ENCODE results near the gene OXT. TPM values are rescaled to one million over a fixed set of nuclear protein-coding genes. Genes with fewer than 3 reads are reported as not detected.

The OXT gene
- total and polyA plus RNA-seq, 11 donors, result 0.67 TPM; not detected in 10

DNA sequence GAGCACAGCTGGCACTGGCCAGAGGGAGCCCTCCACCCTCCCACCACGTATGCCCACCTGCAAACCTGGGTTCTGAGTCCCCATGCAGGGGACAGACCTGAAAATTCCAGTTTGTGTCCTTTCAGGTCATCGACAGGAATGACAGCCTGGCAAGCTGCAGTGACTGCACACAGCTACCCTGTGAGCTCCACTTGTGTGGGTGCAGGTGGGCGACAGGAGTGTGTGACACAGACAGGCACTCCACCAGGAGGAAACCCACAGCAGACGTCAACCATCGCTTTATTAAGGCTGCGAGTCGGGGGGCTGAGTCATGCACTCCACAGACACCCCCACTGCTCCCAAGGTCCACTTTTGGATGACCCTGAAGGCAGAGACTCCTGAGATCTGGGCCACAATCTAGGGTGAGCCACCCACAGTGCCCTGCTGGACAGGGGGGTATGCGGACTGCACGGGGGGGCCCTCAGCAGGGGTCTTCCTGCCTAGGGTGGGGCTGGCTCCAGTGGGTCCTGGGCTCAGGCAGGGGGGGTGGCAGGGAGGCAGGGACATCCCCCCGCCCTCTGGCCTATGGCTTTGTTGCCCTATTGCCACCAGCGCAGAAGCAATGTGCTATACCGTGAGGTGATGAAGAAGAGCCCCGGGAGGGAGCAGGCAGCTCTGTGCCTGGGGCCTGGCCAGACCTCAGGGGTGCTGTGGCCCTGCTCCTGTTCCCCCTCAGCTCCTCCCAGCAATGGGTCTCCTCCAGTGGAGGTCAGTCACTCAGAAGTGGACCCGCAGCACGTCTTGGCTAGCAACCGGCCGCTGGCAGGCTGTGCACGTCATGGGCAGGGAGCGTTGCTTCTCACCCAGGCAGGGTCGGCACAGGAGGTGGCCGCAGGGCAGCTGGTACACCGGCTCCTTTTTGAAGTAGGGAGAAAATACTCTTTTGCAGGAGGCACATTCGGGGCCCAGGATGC lies 38.2 kb downstream of the OXT start:
- no peak for ATAC-seq
- no peak for TF ChIP-seq POLR2A (IDR thresholded peaks at IDR 0.05)
- TF ChIP-seq, protein P1, sequence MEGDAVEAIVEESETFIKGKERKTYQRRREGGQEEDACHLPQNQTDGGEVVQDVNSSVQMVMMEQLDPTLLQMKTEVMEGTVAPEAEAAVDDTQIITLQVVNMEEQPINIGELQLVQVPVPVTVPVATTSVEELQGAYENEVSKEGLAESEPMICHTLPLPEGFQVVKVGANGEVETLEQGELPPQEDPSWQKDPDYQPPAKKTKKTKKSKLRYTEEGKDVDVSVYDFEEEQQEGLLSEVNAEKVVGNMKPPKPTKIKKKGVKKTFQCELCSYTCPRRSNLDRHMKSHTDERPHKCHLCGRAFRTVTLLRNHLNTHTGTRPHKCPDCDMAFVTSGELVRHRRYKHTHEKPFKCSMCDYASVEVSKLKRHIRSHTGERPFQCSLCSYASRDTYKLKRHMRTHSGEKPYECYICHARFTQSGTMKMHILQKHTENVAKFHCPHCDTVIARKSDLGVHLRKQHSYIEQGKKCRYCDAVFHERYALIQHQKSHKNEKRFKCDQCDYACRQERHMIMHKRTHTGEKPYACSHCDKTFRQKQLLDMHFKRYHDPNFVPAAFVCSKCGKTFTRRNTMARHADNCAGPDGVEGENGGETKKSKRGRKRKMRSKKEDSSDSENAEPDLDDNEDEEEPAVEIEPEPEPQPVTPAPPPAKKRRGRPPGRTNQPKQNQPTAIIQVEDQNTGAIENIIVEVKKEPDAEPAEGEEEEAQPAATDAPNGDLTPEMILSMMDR (IDR thresholded peaks at IDR 0.05), result no peak
- Histone ChIP-seq H3K9me3 (no peaks in the 10 kb centered on the region), H3K4me3 (no peak overlapping the region), H3K36me3 (peaks cover 0 to 44% (median 19%) of the 10 kb centered on the region in 9 donors), H3K27me3 (no peaks in the 10 kb centered on the region), H3K27ac (no peak overlapping the region), H3K4me1 (no peaks in the 10 kb centered on the region)
- 91 to 94% (median 91%) methylated on average over 21 to 23 of the region's 23 CpGs for WGBS, 4 donors
- DNase-seq, result peak in 1 of 5 donors; percentile 41
- intact Hi-C loops (cut with DNase I), result loop anchor here in 4 of 10 donors (5.0 to 10.0 kb wide), 3 partner anchors 42 to 165 kb away; no protein-coding TSS in a partner anchor

DNA sequence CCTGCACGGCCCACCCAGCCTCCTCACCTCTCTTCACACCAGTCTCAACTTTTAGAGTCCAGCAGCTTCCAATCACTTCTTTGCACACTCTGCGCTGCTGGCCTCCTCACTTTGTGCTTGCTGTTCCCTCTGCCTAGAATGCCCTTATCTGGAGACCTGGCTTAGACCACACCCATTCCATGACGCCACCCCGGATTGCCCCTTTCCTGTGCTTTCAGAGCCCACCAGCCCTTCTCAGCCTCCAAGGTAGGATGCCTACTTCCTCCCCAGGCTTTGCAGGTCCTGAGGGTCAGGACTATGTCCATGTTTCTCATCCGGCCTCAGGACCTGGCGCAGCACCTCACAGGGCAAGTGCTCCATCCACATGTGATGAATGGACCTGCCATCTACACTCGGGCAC lies 40.1 kb downstream of the OXT start:
- no peak for ATAC-seq
- intact Hi-C loops (cut with DNase I), result loop anchor here in 3 of 10 donors (5.0 to 10.0 kb wide), 2 partner anchors 44 to 163 kb away; no protein-coding TSS in a partner anchor
- no peak for TF ChIP-seq POLR2A (IDR thresholded peaks at IDR 0.05)
- TF ChIP-seq, protein P1 (IDR thresholded peaks at IDR 0.05), result no peak
- 91 to 96% (median 95%) methylated on average over 7 of the region's 7 CpGs for WGBS, 4 donors
- DNase-seq, result no peak
- H3K9me3 ChIP-seq, result no peaks in the 10 kb centered on the region
- peaks cover 0 to 44% (median 19%) of the 10 kb centered on the region in 9 donors for H3K36me3 ChIP-seq
- peaks cover 0 to 8% (median 0%) of the 10 kb centered on the region in 12 donors for H3K4me1 ChIP-seq
- H3K27ac ChIP-seq, result no peak overlapping the region
- H3K27me3 ChIP-seq, result no peaks in the 10 kb centered on the region
- no peak overlapping the region for H3K4me3 ChIP-seq

DNA sequence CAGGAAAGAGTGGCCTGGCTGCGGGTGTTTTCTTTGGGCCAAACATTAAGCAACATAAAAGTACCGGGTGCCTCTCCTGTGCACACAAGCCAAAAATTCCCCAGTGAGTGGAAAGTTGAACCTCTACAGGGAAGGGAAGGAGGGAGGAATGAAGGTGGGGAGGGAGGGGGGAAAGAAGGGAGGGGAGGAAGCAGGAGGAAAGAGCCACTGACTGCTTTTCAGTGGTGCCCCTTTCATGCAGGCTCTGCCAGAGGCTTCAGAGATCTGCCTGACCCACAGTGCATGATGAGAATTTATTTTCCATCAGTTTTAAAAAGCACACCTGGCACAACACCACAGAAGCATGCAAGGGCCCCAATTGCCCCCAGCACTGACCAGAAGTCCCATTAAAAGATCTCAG lies 40.6 kb downstream of the OXT start:
- DNase-seq (no peak), ATAC-seq (no peak)
- Histone ChIP-seq H3K4me3 (no peak overlapping the region), H3K9me3 (no peaks in the 10 kb centered on the region), H3K36me3 (peaks cover 0 to 41% (median 19%) of the 10 kb centered on the region in 9 donors), H3K27me3 (no peaks in the 10 kb centered on the region), H3K4me1 (peaks cover 0 to 8% (median 0%) of the 10 kb centered on the region in 12 donors), H3K27ac (no peak overlapping the region)
- WGBS, 4 donors, result 82 to 98% (median 90%) methylated on average over 2 of the region's 2 CpGs
- intact Hi-C loops (cut with DNase I), result loop anchor here in 4 of 10 donors (2.0 to 10.0 kb wide), 3 partner anchors 45 to 163 kb away; no protein-coding TSS in a partner anchor
- TF ChIP-seq, protein P1 (IDR thresholded peaks at IDR 0.05), result no peak
- no peak for TF ChIP-seq POLR2A (IDR thresholded peaks at IDR 0.05)
